Head of caudate nucleus (tissue), 42 donors: Measurements from ENCODE around the gene RGSL1.

ENCODE experiments used
- DNase-seq, 42 donors: peaks; one replicate each; pipeline versions ENCODE4 v3.0.0 to v3.0.0-alpha.2; 2020 to 2021; ENCODE audit warnings: mixed read lengths in 7 of 42
- intact Hi-C: fragments of 100-400 bp; cut with DNase I; formaldehyde crosslinking; loops from one replicate; pipeline ENCODE4 v1.15.0; 2022

The RGSL1 gene

GRCh38 chr1:182450087-182450486 is at the start of gene RGSL1:
Gene RGSL1, plus strand, starts transcription at chr1:182450146. Its CDS starts 20 bp downstream, at chr1:182450166.
- intact Hi-C loops = no loop called here
- no peak for DNase-seq

GRCh38 chr1:182400567-182400966 is 49.4 kb upstream of the RGSL1 start, which contains the start of gene TEDDM1:
Gene TEDDM1, minus strand, starts transcription at chr1:182400667. Its CDS starts 182 bp downstream, at chr1:182400485.
- intact Hi-C loops = no loop called here
- no peak for DNase-seq

- intact Hi-C loops = no loop called here
- no peak for DNase-seq
These were observed 45.2 kb upstream of the RGSL1 start for GRCh38 chr1:182404781-182405180.

- intact Hi-C loops = no loop called here
- DNase-seq = no peak
These were observed 44.4 kb upstream of the RGSL1 start for GRCh38 chr1:182405578-182405977.

- intact Hi-C loops = no loop called here
- no peak for DNase-seq
These were observed 43.9 kb upstream of the RGSL1 start for GRCh38 chr1:182406012-182406411.

- DNase-seq = no peak
- intact Hi-C loops = no loop called here
These were observed 42.2 kb upstream of the RGSL1 start for GRCh38 chr1:182407724-182408123.

- DNase-seq = no peak
- intact Hi-C loops = no loop called here
These were observed 41.4 kb upstream of the RGSL1 start for GRCh38 chr1:182408435-182409075.

- DNase-seq = no peak
- intact Hi-C loops = no loop called here
These were observed 39.8 kb upstream of the RGSL1 start for GRCh38 chr1:182410138-182410537.

GRCh38 chr1:182410620-182411273 is 39.2 kb upstream of the RGSL1 start:
- intact Hi-C loops = no loop called here
- no peak for DNase-seq

GRCh38 chr1:182413486-182413885 is 36.5 kb upstream of the RGSL1 start:
- intact Hi-C loops = no loop called here
- DNase-seq = no peak

- intact Hi-C loops = no loop called here
- DNase-seq = no peak
These were observed 36.0 kb upstream of the RGSL1 start for GRCh38 chr1:182413969-182414368.

GRCh38 chr1:182415789-182416188 is 34.2 kb upstream of the RGSL1 start:
- DNase-seq = no peak
- intact Hi-C loops = no loop called here

GRCh38 chr1:182426442-182427430 is 23.2 kb upstream of the RGSL1 start:
- no peak for DNase-seq
- intact Hi-C loops = no loop called here

GRCh38 chr1:182428043-182428442 is 21.9 kb upstream of the RGSL1 start:
- intact Hi-C loops = no loop called here
- DNase-seq = no peak

- intact Hi-C loops = no loop called here
- DNase-seq = no peak
These were observed 19.5 kb upstream of the RGSL1 start for GRCh38 chr1:182430263-182431068.

- intact Hi-C loops = no loop called here
- DNase-seq = no peak
These were observed 18.7 kb upstream of the RGSL1 start for GRCh38 chr1:182431278-182431677.

GRCh38 chr1:182433580-182433979 is 16.4 kb upstream of the RGSL1 start:
- intact Hi-C loops = no loop called here
- DNase-seq = no peak

GRCh38 chr1:182438326-182438725 is 11.6 kb upstream of the RGSL1 start:
- intact Hi-C loops = no loop called here
- no peak for DNase-seq

GRCh38 chr1:182441719-182442118 is 8.2 kb upstream of the RGSL1 start:
- intact Hi-C loops = no loop called here
- DNase-seq = no peak
